ENCODE measurements around the gene ODC1.

DNA sequence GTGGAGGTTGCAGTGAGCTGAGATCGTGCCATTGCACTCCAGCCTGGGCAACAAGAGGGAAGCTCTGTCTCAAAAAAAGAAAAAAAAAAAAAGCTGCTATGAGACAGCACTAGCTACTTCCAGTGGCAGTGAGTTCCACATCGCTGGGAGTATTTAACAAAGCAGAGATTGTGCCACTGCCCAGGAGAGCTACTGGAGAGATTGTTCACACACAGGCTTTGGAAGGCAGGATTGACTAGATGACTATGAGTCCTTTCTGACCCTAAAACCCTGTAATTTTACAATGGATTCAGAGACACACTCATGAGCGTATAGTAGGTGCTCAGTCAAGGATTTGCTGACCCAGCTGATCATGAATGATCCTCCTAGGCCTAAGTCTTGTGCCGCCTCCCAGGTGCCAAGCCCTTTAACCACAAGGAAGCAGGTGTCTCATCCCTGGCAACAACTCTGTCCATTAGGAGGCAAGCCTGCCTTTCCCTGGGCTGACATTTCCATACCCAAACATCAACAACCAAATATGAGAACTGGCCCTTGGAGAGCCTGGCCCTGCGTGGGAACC is 45.0 kb upstream of the ODC1 start:
- TF ChIP-seq, protein P1, sequence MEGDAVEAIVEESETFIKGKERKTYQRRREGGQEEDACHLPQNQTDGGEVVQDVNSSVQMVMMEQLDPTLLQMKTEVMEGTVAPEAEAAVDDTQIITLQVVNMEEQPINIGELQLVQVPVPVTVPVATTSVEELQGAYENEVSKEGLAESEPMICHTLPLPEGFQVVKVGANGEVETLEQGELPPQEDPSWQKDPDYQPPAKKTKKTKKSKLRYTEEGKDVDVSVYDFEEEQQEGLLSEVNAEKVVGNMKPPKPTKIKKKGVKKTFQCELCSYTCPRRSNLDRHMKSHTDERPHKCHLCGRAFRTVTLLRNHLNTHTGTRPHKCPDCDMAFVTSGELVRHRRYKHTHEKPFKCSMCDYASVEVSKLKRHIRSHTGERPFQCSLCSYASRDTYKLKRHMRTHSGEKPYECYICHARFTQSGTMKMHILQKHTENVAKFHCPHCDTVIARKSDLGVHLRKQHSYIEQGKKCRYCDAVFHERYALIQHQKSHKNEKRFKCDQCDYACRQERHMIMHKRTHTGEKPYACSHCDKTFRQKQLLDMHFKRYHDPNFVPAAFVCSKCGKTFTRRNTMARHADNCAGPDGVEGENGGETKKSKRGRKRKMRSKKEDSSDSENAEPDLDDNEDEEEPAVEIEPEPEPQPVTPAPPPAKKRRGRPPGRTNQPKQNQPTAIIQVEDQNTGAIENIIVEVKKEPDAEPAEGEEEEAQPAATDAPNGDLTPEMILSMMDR (conservative IDR thresholded peaks at IDR 0.05; ENCODE audit: low read depth in 2 of 2): no peak
- TF ChIP-seq ZNF114 (CRISPR knock-in tag; IDR thresholded peaks at IDR 0.05): no peak
- no peak for TF ChIP-seq EZH2 (IDR thresholded peaks at IDR 0.05; ENCODE audit: low read depth, unreplicated experiment)
- TF ChIP-seq CREB1 (CRISPR knock-in tag; IDR thresholded peaks at IDR 0.05; ENCODE audit: low read depth): no peak
- no peak for TF ChIP-seq STAT1 (IDR thresholded peaks at IDR 0.05; ENCODE audit: unreplicated experiment)
- TF ChIP-seq ZNF331 (CRISPR knock-in tag; IDR thresholded peaks at IDR 0.05; ENCODE audit: low read depth): no peak
- TF ChIP-seq, protein P2, sequence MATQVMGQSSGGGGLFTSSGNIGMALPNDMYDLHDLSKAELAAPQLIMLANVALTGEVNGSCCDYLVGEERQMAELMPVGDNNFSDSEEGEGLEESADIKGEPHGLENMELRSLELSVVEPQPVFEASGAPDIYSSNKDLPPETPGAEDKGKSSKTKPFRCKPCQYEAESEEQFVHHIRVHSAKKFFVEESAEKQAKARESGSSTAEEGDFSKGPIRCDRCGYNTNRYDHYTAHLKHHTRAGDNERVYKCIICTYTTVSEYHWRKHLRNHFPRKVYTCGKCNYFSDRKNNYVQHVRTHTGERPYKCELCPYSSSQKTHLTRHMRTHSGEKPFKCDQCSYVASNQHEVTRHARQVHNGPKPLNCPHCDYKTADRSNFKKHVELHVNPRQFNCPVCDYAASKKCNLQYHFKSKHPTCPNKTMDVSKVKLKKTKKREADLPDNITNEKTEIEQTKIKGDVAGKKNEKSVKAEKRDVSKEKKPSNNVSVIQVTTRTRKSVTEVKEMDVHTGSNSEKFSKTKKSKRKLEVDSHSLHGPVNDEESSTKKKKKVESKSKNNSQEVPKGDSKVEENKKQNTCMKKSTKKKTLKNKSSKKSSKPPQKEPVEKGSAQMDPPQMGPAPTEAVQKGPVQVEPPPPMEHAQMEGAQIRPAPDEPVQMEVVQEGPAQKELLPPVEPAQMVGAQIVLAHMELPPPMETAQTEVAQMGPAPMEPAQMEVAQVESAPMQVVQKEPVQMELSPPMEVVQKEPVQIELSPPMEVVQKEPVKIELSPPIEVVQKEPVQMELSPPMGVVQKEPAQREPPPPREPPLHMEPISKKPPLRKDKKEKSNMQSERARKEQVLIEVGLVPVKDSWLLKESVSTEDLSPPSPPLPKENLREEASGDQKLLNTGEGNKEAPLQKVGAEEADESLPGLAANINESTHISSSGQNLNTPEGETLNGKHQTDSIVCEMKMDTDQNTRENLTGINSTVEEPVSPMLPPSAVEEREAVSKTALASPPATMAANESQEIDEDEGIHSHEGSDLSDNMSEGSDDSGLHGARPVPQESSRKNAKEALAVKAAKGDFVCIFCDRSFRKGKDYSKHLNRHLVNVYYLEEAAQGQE (IDR thresholded peaks at IDR 0.05; ENCODE audit: unreplicated experiment): no peak
- no peak for TF ChIP-seq POLR2AphosphoS5 (IDR thresholded peaks at IDR 0.05; ENCODE audit: low read depth)
- no peak for TF ChIP-seq EZH2phosphoT487 (IDR thresholded peaks at IDR 0.05; ENCODE audit: unreplicated experiment)
- no peak for TF ChIP-seq JUNB (IDR thresholded peaks at IDR 0.05; ENCODE audit: unreplicated experiment)
- TF ChIP-seq, protein P3, sequence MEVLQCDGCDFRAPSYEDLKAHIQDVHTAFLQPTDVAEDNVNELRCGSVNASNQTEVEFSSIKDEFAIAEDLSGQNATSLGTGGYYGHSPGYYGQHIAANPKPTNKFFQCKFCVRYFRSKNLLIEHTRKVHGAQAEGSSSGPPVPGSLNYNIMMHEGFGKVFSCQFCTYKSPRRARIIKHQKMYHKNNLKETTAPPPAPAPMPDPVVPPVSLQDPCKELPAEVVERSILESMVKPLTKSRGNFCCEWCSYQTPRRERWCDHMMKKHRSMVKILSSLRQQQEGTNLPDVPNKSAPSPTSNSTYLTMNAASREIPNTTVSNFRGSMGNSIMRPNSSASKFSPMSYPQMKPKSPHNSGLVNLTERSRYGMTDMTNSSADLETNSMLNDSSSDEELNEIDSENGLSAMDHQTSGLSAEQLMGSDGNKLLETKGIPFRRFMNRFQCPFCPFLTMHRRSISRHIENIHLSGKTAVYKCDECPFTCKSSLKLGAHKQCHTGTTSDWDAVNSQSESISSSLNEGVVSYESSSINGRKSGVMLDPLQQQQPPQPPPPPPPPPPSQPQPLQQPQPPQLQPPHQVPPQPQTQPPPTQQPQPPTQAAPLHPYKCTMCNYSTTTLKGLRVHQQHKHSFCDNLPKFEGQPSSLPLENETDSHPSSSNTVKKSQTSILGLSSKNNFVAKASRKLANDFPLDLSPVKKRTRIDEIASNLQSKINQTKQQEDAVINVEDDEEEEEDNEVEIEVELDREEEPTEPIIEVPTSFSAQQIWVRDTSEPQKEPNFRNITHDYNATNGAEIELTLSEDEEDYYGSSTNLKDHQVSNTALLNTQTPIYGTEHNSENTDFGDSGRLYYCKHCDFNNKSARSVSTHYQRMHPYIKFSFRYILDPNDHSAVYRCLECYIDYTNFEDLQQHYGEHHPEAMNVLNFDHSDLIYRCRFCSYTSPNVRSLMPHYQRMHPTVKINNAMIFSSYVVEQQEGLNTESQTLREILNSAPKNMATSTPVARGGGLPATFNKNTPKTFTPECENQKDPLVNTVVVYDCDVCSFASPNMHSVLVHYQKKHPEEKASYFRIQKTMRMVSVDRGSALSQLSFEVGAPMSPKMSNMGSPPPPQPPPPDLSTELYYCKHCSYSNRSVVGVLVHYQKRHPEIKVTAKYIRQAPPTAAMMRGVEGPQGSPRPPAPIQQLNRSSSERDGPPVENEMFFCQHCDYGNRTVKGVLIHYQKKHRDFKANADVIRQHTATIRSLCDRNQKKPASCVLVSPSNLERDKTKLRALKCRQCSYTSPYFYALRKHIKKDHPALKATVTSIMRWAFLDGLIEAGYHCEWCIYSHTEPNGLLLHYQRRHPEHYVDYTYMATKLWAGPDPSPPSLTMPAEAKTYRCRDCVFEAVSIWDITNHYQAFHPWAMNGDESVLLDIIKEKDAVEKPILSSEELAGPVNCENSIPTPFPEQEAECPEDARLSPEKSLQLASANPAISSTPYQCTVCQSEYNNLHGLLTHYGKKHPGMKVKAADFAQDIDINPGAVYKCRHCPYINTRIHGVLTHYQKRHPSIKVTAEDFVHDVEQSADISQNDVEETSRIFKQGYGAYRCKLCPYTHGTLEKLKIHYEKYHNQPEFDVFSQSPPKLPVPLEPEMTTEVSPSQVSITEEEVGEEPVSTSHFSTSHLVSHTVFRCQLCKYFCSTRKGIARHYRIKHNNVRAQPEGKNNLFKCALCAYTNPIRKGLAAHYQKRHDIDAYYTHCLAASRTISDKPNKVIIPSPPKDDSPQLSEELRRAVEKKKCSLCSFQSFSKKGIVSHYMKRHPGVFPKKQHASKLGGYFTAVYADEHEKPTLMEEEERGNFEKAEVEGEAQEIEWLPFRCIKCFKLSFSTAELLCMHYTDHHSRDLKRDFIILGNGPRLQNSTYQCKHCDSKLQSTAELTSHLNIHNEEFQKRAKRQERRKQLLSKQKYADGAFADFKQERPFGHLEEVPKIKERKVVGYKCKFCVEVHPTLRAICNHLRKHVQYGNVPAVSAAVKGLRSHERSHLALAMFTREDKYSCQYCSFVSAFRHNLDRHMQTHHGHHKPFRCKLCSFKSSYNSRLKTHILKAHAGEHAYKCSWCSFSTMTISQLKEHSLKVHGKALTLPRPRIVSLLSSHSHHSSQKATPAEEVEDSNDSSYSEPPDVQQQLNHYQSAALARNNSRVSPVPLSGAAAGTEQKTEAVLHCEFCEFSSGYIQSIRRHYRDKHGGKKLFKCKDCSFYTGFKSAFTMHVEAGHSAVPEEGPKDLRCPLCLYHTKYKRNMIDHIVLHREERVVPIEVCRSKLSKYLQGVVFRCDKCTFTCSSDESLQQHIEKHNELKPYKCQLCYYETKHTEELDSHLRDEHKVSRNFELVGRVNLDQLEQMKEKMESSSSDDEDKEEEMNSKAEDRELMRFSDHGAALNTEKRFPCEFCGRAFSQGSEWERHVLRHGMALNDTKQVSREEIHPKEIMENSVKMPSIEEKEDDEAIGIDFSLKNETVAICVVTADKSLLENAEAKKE (CRISPR knock-in tag; IDR thresholded peaks at IDR 0.05): no peak
- TF ChIP-seq, protein P4, sequence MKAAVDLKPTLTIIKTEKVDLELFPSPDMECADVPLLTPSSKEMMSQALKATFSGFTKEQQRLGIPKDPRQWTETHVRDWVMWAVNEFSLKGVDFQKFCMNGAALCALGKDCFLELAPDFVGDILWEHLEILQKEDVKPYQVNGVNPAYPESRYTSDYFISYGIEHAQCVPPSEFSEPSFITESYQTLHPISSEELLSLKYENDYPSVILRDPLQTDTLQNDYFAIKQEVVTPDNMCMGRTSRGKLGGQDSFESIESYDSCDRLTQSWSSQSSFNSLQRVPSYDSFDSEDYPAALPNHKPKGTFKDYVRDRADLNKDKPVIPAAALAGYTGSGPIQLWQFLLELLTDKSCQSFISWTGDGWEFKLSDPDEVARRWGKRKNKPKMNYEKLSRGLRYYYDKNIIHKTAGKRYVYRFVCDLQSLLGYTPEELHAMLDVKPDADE (IDR thresholded peaks at IDR 0.05): no peak
- no peak for TF ChIP-seq NANOG (IDR thresholded peaks at IDR 0.05; ENCODE audit: borderline replicate concordance)
